ENCODE measurements around the gene SLC6A12. TPM values are rescaled to one million over a fixed set of nuclear protein-coding genes. Genes with fewer than 3 reads are reported as not detected.

SLC6A12 gene
- total RNA-seq, 1 donor from 2014 or later, result 3.4 TPM

- DNase-seq (ENCODE audit: low spot score), result no peak
Observed at GRCh38 chr12:167959-168600, 45.9 kb downstream of the SLC6A12 start.

GRCh38 chr12:166425-167075 lies 47.4 kb downstream of the SLC6A12 start:
- DNase-seq (ENCODE audit: low spot score), result no peak

GRCh38 chr12:165862-166368 lies 48.0 kb downstream of the SLC6A12 start:
- no peak for DNase-seq (ENCODE audit: low spot score)

DNA sequence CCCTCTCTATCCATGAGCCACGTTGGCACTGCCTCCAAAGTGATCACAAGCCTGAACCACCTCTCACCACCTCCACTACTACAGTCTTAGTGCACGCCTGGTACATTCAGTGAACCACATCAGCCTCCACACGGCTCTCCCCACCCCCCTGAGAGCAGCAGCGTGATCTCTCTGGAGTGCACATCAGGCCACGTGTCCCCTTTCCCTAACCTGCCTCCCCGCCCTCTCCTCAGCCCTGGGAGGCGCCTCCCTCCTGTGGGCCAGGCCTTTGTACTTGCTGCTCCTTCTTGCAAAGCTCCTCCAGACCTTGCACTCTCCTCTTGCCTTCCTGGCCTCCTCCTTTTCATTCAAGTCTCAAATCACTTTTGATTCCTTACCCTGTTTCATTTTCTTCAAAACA lies 49.8 kb downstream of the SLC6A12 start:
- DNase-seq (ENCODE audit: low spot score), result no peak

DNA sequence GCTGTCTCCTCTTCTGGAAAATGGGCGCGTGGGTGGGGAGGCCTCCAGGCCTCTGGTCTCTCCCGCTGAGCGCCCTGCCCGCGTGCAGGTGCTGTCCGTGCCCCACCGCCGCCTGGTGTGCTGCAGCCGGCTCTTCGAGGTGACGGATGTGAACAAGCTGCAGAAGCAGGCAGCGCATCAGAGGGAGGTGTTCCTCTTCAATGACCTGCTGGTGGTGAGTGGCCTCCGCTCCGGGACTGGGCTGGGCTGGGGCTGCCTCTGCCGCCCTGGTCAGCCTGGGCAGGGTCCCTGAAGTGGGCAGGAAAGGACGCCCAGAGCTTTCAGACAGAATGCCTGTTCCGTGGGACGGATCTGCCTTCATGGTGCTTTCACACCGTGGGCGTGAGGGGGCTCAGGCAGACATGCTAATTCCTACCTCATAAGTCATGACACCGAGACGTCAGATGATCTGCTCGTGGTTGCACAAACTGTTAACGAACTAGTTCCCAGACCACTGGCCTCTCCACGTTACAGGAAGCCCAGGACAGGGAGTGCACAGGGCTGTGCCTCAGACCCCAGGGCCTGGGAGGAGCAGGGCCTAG lies 50.5 kb downstream of the SLC6A12 start:
- DNase-seq (ENCODE audit: low spot score), result no peak

DNA sequence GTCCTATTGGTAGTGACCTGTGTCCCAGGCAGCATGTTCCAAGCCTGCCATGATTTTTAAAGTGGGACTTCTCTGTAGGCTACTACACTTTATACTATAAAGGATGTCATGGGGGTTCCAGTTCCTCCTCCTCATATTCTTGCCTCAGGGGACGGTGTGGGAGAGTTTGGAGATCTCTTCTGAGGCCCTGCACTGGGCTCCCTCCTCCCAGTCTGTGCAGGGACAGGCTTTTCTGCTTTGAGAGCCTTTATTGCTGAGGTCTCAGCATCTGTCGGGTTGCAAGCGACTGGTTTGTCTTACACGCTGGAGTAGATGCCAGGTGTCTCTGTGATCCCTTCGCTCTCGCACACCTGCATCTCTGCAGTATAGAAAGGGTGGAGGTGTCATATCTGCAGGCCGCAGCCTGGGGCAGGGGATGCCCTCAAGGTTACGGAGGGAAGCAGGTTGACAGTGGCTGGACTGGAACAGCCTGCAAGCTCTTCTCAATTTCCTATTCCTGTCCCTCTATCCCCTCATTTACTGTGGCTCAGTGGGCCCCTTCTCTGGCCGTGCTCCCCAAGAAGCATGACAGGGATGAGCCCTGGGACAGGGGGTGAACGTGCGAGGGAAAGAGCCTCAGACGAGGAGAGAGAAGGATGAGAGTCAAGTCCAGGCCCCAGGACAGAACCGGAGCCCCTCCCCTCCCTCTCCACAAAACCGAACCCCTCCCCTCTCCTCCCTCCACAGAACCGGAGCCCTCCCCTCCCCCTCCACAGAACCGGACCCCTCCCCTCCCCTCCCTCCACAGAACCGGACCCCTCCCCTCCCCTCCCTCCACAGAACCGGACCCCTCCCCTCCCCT lies 51.3 kb downstream of the SLC6A12 start:
- no peak for DNase-seq (ENCODE audit: low spot score)

- no peak for DNase-seq (ENCODE audit: low spot score)
Observed at GRCh38 chr12:161823-162222, 52.1 kb downstream of the SLC6A12 start.

DNA sequence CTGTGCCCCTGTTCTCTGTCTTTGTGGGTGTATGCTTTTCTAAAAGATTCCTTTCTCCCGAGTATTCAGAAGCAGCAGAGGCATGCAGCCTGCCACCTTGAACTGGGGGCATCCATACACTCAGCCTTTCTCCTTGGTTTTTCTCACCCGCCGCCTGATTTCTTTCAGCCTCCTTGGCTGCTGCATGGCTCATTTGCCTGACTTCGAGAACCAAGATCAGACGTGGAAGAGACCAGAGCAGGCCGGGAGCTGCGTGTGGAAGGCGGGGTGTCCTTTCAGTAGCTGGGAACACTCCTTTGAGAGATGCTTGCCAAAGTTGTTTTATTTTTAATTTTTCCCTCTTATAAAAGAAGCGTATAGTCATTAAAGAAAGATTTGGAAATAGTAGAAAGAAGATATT lies 53.1 kb downstream of the SLC6A12 start:
- DNase-seq (ENCODE audit: low spot score), result no peak

- DNase-seq (ENCODE audit: low spot score), result no peak
Observed at GRCh38 chr12:159156-159782, 54.7 kb downstream of the SLC6A12 start.

- no peak for DNase-seq (ENCODE audit: low spot score)
Observed at GRCh38 chr12:157644-158043, 56.3 kb downstream of the SLC6A12 start.

DNA sequence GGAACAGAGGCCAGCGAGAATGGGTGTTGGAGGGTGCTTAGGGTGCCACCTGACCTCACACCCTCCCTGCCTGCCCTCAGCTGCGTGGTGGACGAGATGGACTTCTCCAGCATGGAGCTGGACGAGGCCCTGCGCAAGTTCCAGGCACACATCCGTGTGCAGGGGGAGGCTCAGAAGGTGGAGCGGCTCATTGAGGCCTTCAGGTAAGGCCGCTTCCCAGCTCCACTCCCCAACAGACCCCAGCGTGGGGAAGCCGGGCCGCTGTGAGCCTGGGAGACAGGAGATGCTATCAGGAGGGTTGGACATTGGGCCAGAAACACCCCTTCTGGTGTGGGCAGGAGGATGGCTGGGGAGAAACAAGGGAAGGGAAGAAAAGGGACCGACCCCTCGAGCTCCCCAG lies 57.0 kb downstream of the SLC6A12 start:
- no peak for DNase-seq (ENCODE audit: low spot score)

- DNase-seq (ENCODE audit: low spot score), result no peak
Observed at GRCh38 chr12:155646-156045, 58.3 kb downstream of the SLC6A12 start.

DNA sequence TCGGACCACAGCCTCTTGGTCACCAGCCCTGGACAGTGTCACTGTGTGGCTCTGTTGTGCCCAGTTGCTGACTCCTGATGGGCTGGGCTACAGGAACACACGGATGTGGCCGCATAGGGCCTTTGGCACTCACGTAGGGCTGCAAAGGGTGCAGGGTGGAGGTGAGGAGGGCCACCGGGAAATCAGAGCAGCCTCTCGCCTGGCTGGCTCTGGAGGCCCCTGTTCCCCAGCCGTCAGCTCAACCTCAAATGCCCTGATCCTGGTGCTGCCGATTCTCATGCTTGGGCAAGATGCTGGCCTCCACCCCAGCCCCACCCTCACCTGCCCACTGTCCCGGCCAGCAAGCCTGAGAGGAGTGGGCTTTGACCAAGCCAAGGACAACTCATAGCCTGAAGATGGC lies 59.0 kb downstream of the SLC6A12 start:
- no peak for DNase-seq (ENCODE audit: low spot score)

DNA sequence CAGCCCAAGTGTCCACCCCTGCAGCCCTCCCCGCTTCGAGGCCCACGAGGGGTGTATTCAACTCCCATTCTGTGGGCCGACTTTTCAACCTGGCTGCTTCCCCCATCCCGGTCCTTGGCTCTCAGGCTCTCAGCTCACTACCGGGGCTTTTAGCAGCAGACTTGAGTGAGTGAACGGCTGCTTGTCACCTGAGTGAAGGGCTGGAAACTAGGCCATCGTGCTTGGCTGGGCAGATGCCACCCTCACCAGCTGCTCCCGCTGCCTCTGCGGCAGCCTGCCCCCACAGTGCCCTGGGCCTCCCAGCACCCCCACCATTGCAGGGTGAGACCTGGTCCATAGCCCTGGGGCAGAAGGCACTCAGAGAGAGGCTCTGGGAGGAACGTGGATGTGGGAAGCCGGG lies 59.9 kb downstream of the SLC6A12 start:
- DNase-seq (ENCODE audit: low spot score), result no peak

DNA sequence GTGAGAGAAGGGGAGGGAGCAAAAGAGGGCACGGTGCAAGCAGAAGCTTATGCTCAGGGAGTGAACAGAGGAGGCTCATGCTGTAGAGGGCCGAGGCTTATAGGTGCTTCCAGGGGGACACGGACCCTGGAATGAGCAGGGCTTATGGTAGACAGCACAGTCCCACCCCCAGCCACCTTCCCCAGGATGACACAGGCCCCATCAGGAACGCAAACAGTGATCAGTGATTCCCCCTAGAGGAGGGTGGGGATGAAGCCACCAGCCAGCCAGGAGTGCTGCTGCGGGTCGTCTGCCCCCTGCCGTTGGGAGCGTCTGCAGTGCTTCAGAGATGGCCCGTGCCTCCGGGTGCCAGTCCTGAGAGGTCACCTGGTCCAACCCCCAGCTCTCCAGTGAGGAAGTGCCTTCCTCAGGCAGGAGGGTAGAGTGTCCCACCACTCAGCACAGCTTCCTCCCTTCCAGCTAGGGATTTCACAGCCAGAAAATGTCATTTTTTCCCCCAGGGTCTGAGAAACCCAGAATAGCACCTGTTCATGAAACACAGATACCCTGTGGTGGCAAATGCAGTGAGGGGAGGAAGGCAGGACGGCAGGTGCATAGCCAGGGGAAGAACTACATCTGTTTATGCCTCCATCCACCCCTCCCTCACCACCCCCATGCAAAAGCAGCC lies 60.7 kb downstream of the SLC6A12 start:
- no peak for DNase-seq (ENCODE audit: low spot score)

- DNase-seq (ENCODE audit: low spot score), result no peak
Observed at GRCh38 chr12:152440-152839, 61.5 kb downstream of the SLC6A12 start.

DNA sequence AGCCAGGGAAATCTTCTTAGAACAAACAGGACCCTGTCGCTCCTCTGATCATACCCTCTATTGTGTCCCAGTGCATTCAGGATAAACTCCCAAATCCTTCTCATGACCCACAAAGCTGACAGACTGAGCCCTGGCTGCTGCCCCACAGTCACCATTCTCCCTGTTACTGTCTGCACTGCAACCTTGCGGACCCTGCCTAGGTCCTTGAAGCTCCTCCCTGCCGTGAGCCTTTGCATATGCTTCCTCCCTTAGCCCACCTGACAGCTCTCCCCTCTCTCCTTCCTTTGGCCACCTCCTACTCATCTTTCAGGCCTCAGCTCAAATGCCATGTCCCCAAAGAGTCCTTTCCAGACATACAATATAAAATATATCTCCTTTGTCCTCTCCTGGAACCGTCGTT lies 62.4 kb downstream of the SLC6A12 start:
- DNase-seq (ENCODE audit: low spot score), result no peak

DNA sequence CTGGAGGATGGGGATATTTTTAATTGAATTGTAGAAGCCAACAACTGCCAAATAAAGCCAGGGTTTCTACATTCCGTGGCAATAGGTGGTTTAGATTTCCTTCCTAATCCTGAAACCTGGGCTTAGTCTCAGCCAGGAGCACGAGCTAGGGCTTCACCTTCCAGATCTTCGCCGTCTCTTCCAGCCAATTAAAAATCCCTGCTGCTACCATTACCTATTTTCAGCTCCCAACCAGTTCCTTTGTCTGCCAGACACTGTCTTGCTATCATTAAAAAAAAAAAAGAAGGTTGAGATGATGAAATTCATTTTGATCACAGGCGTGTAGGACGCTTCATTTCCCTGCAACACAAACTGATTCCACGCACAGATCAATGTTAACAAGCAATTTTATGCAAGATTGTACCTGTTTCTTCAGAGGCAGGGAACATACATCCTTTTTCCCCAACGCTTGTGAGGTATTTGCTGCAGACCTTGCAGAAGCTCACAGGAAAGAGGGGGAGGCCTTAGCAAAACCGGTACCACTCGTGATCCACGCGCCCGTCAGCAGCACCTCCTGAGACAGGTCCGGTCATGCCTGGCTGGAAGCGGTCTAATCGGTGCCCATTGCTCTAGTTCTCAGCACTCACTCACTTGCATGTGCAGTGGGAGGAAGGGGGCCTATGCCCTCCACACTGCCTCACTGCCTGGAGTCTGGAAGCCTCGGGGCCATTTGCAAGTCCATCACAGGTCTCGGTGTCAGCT lies 65.1 kb downstream of the SLC6A12 start:
- DNase-seq (ENCODE audit: low spot score), result no peak

- no peak for DNase-seq (ENCODE audit: low spot score)
Observed at GRCh38 chr12:147242-147641, 66.7 kb downstream of the SLC6A12 start.

- no peak for DNase-seq (ENCODE audit: low spot score)
Observed at GRCh38 chr12:145369-145960, 68.5 kb downstream of the SLC6A12 start.

All from mesenteric fat pad (tissue), 1 donor.